PFSK-1 (cell line): Measurements from ENCODE around the gene TUBB1.

Source experiments
- FOXP2 ChIP-seq: optimal IDR thresholded peaks from 2 replicates; pipeline ENCODE3; 2011; ENCODE audit warnings: borderline replicate concordance, control low read depth, inconsistent platforms; ENCODE audit not compliant: insufficient read depth; ENCODE audit errors: extremely low read length, extremely low read depth
- POLR2AphosphoS5 ChIP-seq: IDR thresholded peaks from 2 replicates; pipeline ENCODE4 v1.6.1; 2012; ENCODE audit warnings: low read depth, mild to moderate bottlenecking, control low read depth, low read length, moderate library complexity
- REST ChIP-seq, 2 experiments: IDR thresholded peaks; 2 replicates each; pipeline versions ENCODE4 v1.6.1 to v1.8.0; 2011 to 2012; ENCODE audit warnings: low read depth in 2 of 2, low read length in 2 of 2, control low read depth in 1 of 2, inconsistent platforms in 1 of 2, mild to moderate bottlenecking in 1 of 2, moderate library complexity in 1 of 2; ENCODE audit not compliant: insufficient read depth in 1 of 2
- SIN3A ChIP-seq: IDR thresholded peaks from 2 replicates; pipeline ENCODE4 v1.6.1; 2012; ENCODE audit warnings: mild to moderate bottlenecking, low read length, moderate library complexity, borderline replicate concordance; ENCODE audit not compliant: insufficient read depth
- TAF1 ChIP-seq: IDR thresholded peaks from 2 replicates; pipeline ENCODE4 v1.6.1; 2012; ENCODE audit warnings: low read length, control low read depth, borderline replicate concordance; ENCODE audit not compliant: insufficient read depth

Gene TUBB1

GRCh38 chr20:59047938-59048680 is 28.9 kb downstream of the TUBB1 start:
- no peak for TF ChIP-seq FOXP2
- no peak for TF ChIP-seq TAF1
- TF ChIP-seq REST (IDR thresholded peaks at IDR 0.05; ENCODE audit: insufficient read depth in 1 of 2, low read depth in 2 of 2, low read length in 2 of 2): no peak
- no peak for TF ChIP-seq SIN3A
- no peak for TF ChIP-seq POLR2AphosphoS5

DNA sequence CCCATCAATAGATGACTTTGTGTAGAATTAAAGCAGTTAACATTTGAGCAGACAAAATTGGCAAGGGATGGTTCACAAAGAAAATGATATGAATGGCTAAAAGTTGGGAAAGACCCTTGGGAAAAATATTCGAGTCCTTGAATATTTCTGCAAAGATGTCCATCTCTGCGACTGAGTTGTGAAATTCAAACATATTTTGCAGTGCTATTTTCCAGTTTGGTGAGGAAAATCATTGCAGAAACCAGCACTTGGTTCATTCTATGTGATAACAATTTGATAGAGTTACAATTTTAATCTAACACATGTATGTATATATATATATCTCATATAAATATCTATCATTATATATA is 29.4 kb downstream of the TUBB1 start:
- no peak for TF ChIP-seq TAF1
- TF ChIP-seq FOXP2: no peak
- TF ChIP-seq POLR2AphosphoS5: no peak
- no peak for TF ChIP-seq REST (IDR thresholded peaks at IDR 0.05; ENCODE audit: insufficient read depth in 1 of 2, low read depth in 2 of 2, low read length in 2 of 2)
- TF ChIP-seq SIN3A: no peak

DNA sequence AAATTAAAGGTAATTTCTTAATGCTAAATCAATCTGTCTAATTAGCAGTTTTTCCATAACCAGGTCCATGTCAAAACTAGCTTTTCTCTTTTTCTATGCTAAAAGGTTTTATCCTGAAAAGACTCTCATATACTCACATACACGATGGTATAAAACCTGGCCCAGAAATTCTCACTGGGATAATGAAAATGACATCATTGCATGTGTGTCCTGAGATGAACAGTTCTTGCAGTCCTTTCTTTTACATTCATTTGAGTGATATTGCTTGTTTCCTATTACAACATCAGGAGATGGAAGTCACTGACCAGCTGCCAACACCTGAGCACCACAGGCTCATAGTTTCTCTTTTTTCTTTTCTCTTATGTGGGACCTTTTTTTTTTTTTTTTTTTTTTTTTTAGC is 31.2 kb downstream of the TUBB1 start:
- TF ChIP-seq POLR2AphosphoS5: no peak
- no peak for TF ChIP-seq TAF1
- no peak for TF ChIP-seq SIN3A
- no peak for TF ChIP-seq FOXP2
- TF ChIP-seq REST (IDR thresholded peaks at IDR 0.05; ENCODE audit: insufficient read depth in 1 of 2, low read depth in 2 of 2, low read length in 2 of 2): no peak

- no peak for TF ChIP-seq REST (IDR thresholded peaks at IDR 0.05; ENCODE audit: insufficient read depth in 1 of 2, low read depth in 2 of 2, low read length in 2 of 2)
- TF ChIP-seq TAF1: no peak
- no peak for TF ChIP-seq FOXP2
- TF ChIP-seq SIN3A: no peak
Measured at GRCh38 chr20:59051666-59052185, 32.5 kb downstream of the TUBB1 start.
